ENCODE results near the gene TCF7. TPM values are rescaled to one million over a fixed set of nuclear protein-coding genes. Genes with fewer than 3 reads are reported as not detected.
A peak's percentile ranks its signal among the peaks of the same experiment; 100 is the strongest.

TCF7 gene
- total RNA-seq, 1 donor from 2014 or later: under 0.01 TPM

DNA sequence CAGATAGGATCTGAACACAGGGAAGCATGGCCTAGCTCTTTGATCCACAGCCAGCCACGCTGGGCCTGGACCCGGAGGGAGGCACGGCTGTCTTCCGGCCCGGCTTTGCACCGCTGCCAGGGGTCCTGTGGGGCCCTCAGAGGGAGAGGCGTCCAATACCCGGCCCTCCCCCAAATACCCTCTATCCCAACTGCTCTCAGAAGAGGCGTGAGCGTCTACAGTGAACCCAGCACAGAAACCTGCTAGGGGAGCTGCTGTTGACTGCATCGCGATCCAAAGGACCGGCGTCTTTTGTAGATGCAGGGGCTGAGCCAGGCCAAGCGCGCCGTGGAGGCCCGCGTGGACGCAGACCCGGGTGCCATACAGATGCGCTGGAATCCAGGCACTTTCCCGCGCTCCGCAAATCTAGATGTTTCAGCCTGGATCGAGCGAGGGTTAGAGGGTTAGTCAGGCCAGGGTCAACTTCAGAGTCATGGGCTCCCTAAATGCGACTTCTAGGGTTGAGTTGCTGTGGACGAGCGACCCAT, 1.1 kb upstream of the TCF7 start:
- no peak for DNase-seq (ENCODE audit: low read depth in 2 of 2)

DNA sequence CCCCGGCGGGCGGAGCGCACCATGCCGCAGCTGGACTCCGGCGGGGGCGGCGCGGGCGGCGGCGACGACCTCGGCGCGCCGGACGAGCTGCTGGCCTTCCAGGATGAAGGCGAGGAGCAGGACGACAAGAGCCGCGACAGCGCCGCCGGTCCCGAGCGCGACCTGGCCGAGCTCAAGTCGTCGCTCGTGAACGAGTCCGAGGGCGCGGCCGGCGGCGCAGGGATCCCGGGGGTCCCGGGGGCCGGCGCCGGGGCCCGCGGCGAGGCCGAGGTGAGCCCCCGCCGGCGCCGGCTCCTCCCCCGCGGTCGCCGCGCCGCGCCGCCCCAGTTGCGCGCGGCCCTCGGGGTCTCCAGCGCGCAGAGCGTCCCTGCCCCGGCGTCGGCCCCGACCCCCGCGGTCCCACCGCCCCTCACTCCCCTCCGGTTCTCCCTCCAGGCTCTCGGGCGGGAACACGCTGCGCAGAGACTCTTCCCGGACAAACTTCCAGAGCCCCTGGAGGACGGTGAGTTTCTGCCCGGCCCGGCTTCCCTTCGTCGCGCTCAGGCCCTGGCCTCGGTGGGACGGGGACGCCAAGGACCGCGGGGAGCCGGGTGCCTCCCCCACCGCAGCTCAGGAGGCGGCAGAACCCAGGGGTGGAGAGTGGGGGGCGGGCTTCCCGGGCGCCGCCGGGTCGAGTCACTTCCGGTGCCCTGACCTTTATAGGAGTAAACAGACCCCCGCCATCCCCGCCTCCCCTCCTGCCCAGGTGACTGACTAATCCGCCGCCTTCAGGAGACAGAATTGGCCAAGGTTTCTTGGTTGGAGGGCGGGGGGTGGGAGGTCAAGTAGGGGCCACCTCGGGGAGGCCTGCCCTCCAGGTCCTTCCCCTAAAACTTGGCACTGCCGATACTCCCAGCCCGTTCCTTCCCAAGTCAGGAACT, 665 bp downstream of the TCF7 start:
- peak in 1 of 2 donors; percentile 23 for DNase-seq (ENCODE audit: low read depth in 2 of 2)

DNA sequence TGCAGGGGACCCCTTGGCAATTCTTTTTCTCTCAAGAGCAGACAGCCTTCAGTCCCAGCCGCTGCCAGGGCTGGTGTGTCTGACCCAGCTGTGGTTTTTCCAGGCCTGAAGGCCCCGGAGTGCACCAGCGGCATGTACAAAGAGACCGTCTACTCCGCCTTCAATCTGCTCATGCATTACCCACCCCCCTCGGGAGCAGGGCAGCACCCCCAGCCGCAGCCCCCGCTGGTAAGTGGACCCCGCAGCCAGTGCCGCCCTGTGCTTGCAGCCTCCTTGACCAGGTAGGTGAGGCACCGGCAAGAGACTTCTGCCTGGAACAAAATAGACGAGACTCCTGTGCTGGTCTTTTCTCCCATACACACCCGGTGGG, 1.3 kb downstream of the TCF7 start:
- DNase-seq (ENCODE audit: low read depth in 2 of 2): no peak

GRCh38 chr5:134116286-134116685, 1.8 kb downstream of the TCF7 start:
- no peak for DNase-seq (ENCODE audit: low read depth in 2 of 2)

DNA sequence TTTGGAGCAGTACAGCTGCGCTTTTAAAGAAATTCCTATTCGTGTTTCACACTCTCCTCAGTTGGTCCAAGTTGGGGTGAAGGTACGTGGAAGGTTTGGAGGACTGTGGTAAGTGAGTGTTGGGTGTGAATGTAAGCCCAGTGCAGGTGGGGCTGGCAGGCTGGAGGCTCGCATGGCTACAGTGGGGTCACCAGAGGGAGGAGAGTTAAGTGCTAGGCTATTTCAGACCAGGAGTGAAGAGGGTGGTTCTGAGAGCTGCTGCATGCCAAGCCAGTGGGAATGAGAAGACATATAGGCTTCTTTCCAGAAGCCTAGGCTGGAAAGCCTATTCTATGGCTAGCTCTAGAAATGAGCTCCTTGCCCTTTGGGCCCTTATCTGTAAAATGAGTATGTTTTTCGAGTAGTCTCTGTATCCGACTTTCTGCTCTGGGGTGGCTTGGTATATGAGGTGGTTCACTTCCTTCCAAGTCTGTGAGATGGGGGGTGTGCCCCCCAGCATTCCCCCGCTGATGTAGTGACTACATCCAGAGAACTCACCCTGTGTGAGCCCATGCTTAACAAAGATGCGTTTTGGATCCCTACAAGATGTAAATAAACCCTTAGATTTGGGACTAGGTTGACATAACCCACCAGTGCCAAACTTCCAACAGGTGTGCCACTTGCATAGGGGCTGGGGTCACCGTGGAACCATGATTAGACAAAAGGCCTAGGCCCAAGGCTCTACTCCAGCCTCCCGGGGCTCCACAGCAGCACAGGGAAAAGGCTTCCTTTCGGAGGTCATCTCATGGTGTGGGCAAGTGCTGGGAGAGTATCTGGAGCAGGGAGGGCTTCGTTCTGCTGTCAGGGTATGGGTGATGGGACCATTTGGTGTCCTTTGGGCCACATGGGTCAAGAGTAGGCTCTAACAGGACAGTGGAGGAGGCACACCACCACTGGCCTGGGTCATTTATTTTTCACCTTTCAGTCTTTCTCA, 2.6 kb downstream of the TCF7 start:
- no peak for DNase-seq (ENCODE audit: low read depth in 2 of 2)

GRCh38 chr5:134118212-134118835, 3.8 kb downstream of the TCF7 start:
- DNase-seq (ENCODE audit: low read depth in 2 of 2): no peak

DNA sequence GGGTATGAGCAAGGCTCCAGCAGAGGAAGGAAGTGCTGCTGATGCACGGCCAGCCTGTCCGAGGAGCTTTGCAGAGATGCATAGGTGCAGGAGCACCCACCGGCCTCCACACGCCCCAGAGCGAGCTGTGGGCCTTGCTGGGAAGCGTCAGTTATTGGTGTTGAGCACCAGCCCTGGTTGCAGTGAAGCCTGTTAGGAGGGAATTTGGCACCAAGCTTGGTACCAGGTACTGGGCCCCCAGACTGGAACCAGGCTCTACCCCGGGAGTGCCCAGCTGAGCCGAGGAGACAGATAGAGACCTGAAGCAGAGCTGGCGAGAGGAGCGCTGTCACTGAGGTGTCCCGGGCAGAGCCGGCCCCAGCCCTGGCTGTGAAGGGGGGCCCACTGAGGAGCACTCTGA, 5.2 kb downstream of the TCF7 start:
- DNase-seq (ENCODE audit: low read depth in 2 of 2): no peak

DNA sequence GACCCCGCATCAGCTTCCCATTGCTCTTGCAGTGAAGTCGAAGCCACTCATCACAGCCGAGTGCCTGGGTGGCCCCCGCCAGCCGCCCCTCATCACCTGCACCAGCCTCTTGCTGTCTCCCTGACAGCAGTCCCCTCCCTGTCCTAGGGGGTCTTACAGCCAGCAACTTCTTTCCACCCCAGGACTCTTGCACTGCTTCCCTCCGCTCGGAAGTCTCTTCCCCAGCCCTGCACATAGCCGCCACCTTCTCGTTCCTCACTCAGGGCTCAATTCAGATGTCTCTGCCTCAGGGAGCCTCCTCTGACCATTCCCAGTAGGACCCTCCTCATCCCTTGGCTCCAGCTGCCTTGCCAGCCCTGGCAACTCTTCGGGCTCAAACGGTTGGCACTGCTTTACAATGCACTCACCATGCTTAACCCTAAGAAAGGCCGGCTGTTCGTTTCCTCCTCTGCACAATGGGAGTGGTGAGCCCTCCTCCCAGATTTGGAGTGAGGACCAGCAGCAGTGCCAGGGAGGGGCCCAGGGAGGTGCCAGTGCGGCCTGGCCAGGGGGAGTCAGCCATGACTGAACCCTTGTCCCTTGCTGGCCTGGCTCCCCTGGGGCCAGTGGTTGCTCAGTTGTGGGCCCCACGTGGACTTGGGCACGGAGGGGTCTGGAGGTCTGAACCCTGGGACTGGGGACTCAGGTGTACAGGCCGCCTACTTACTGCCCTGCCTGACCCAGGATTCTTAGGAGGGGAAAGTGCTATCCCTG, 6.1 kb downstream of the TCF7 start:
- no peak for DNase-seq (ENCODE audit: low read depth in 2 of 2)

- no peak for DNase-seq (ENCODE audit: low read depth in 2 of 2)
These were observed 8.0 kb downstream of the TCF7 start for GRCh38 chr5:134122530-134122929.

GRCh38 chr5:134123360-134123759, 8.9 kb downstream of the TCF7 start:
- DNase-seq (ENCODE audit: low read depth in 2 of 2): no peak

DNA sequence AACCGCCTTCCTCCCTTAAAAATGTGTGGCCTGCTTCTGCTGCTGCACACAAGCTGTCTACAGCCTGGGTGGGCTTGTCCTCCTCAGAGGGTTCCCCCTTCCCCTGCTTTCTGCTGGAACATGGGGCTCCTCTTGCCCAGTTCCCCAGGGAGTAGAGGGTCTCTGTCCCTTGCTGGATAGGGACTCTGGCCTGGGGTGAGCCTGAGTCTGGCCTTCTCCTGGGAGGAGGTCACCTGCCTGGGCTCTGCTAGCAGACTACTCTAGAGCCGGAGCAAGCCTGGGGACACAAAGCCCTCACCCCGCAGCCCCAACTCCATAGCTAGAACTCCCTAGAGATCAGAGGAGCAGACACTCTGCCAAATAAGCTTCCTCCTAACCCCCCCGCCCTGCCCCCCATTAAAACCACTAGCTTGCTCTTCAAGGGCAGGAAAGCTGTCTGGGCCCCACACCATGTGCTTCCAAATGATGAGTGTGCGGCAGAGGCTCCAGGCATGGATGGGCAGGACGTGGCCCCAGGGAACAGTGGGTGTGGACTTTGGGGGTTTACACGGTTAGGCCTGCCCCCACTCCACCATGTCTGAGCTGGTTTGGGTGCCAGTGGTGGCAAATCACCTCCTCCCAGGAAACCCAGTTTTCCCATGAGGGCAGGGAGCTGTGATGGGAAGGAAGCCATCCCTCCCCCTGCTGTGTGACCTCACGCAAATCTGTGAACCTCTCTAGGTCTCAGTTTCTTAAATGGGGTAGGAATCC, 10.0 kb downstream of the TCF7 start:
- DNase-seq (ENCODE audit: low read depth in 2 of 2): no peak

DNA sequence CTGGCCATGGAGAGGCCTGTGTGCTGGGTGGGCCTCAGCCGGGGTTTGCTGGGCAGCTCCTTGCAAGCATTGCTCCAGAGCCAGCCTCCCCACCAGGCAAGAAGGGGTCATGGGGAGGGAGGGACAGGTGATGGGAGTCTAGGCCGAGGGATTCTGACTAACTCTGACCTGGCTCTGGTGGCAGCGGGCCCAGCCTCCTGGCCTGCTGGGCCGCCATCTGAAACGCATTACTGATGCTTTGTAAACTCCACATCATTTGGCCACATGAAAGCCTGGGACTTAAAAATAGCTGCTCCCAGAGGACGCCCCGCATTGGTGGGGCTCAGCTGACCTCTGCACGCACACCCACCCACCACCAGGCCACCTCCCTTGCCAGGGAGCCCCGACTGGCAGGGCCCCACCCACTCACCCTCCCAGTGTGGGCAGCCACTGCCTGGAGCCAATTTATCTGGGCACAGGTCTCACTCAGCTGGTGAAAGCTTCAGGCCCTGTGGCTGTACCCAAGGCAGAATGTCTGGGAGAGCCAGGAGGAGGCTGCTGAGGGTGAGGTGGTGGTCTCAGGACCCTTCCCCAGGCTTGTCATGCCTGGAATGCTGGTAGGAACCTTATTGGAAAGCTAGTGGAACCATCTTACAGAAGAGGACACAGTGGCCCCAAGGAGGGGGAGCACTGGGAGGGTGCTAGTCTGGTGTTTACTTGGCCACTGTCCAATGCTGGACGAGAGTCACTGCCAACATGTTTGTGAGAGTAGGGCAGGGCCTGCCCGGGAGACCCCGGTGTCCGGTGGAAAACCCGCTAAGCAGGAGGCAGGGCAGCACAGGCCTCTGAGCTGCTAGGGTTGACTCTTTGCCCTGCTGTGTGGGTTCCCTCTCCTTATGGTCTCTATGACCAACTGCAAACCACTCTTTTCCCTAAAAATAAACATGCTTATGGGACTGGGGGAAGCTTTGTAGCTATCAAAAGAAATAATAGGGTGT, 10.8 kb downstream of the TCF7 start:
- DNase-seq (ENCODE audit: low read depth in 2 of 2): peak; percentile 35 to 64

DNA sequence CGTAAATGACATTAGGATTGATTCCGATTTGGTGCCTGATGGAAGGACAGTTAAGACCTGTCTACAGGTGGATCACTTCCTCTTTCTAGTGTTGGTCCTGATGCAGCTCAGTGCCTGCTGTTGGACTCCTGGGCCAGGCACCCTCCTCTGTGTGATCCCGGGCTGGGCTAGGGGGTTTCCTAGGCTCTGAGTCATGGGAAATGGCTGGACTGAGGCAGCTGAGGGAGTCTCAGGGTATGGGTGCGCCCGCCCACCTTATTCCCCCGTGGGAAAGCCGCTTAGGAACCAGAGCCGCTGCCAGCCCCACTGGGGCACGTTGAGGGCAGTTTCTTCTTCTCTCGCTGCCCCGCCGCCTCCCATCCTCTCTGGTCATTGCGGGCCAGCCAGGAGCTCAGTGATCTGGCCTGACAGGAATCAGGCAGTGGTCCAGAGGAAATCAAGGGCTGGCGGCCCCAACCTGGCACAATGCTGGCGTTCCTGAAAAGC, 12.9 kb downstream of the TCF7 start:
- DNase-seq (ENCODE audit: low read depth in 2 of 2): peak; percentile 53 to 79

- DNase-seq (ENCODE audit: low read depth in 2 of 2): peak in 1 of 2 donors; percentile 22
These were observed 13.6 kb downstream of the TCF7 start for GRCh38 chr5:134127988-134128647.

GRCh38 chr5:134128648-134128995, 14.1 kb downstream of the TCF7 start:
- no peak for DNase-seq (ENCODE audit: low read depth in 2 of 2)

GRCh38 chr5:134129411-134130238, 15.1 kb downstream of the TCF7 start:
- no peak for DNase-seq (ENCODE audit: low read depth in 2 of 2)

GRCh38 chr5:134130239-134130945, 15.9 kb downstream of the TCF7 start:
- no peak for DNase-seq (ENCODE audit: low read depth in 2 of 2)

All from lung microvascular endothelial cell (primary cell).